ENCODE results near the gene INPP5A. TPM values are rescaled to one million over a fixed set of nuclear protein-coding genes. Genes with fewer than 3 reads are reported as not detected.

Gene INPP5A
- total RNA-seq, 1 experiment from 2014 or later, result 22.6 TPM

DNA sequence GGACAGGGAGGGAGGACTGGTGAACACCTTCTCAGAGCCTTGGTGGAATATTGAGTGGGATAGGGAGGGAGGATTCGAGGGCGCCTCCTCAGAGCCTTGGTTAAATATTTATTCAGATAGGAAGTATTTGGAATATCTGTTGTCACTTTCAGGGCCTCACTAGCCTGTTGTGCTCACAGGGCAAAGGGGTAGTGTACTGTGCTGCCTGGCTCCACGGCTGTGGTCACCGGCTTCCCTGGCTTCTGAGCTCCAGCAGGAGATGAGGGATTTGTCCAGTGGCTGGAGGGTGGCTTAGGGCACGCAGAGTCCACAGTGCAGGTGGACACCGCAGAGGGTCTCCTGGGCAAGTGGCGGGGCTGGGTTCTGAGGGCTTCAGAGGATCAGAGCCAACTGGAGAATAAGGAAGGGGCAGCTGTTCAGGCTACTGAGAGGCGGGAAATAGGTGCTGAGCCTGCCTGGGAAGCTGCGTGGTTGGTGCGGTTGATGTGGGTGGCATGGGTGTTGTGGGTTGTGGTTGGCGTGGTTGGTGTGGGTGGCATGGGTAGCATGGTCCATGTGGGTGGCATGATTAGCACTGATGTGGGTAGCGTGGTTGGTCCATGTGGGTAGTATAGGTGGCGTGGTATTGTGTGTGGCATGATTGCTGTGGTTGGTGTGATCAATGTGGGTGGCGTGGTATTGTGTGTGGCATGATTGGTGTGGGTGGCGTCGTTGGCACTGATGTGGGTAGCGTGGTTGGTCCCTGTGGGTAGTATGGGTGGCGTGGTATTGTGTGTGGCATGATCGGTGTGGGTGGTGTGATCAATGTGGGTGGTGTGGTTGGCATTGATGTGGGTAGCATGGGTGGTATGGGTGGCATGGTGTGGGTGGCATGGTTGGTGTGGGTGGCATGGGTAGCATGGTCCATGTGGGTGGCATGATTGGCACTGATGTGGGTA, 16.7 kb downstream of the INPP5A start:
- Histone ChIP-seq H4K20me1 (ENCODE audit: low read length) (no peaks in the 10 kb centered on the region; the same call in 1 of the 2 replicates), H2AFZ (ENCODE audit: low read length) (no peak overlapping the region), H3K9ac (ENCODE audit: low read length) (no peak overlapping the region), H3K36me3 (ENCODE audit: low read depth, low read length) (no peaks in the 10 kb centered on the region), H3F3A (ENCODE audit: low read length, unreplicated experiment) (no peaks in the 10 kb centered on the region), H3K4me3 (ENCODE audit: low read length) (no peak overlapping the region), H3K27me3 (ENCODE audit: low read length) (no peaks in the 10 kb centered on the region), H3K4me2 (ENCODE audit: low read length) (no peak overlapping the region), H3K9me3 (ENCODE audit: low read length) (no peaks in the 10 kb centered on the region), H3K4me1 (ENCODE audit: insufficient read depth, low read length) (no peaks in the 10 kb centered on the region), H3K79me2 (ENCODE audit: low read length) (peaks cover 52% of the 10 kb centered on the region), H3K9me2 (replicated peaks; ENCODE audit: low read length) (no peaks in the 10 kb centered on the region), H3K27ac (ENCODE audit: low read length) (no peak overlapping the region)
- CTCF ChIA-PET, result no interaction called here
- intact Hi-C loops (cut with micrococcal nuclease), result no loop called here
- POLR2A ChIA-PET (ENCODE audit: unreplicated experiment), result no interaction called here
- no TSS peak for BruUV-seq (replicated peaks)
- ATAC-seq (no peak), DNase-seq (no peak)
- TF ChIP-seq, protein P1, sequence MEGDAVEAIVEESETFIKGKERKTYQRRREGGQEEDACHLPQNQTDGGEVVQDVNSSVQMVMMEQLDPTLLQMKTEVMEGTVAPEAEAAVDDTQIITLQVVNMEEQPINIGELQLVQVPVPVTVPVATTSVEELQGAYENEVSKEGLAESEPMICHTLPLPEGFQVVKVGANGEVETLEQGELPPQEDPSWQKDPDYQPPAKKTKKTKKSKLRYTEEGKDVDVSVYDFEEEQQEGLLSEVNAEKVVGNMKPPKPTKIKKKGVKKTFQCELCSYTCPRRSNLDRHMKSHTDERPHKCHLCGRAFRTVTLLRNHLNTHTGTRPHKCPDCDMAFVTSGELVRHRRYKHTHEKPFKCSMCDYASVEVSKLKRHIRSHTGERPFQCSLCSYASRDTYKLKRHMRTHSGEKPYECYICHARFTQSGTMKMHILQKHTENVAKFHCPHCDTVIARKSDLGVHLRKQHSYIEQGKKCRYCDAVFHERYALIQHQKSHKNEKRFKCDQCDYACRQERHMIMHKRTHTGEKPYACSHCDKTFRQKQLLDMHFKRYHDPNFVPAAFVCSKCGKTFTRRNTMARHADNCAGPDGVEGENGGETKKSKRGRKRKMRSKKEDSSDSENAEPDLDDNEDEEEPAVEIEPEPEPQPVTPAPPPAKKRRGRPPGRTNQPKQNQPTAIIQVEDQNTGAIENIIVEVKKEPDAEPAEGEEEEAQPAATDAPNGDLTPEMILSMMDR (conservative IDR thresholded peaks at IDR 0.05; ENCODE audit: low read depth, low read length), result no peak
- TF ChIP-seq EZH2phosphoT487 (IDR thresholded peaks at IDR 0.05; ENCODE audit: borderline replicate concordance, low read length), result no peak
- no peak for TF ChIP-seq EZH2 (IDR thresholded peaks at IDR 0.05; ENCODE audit: low read length, unreplicated experiment)

DNA sequence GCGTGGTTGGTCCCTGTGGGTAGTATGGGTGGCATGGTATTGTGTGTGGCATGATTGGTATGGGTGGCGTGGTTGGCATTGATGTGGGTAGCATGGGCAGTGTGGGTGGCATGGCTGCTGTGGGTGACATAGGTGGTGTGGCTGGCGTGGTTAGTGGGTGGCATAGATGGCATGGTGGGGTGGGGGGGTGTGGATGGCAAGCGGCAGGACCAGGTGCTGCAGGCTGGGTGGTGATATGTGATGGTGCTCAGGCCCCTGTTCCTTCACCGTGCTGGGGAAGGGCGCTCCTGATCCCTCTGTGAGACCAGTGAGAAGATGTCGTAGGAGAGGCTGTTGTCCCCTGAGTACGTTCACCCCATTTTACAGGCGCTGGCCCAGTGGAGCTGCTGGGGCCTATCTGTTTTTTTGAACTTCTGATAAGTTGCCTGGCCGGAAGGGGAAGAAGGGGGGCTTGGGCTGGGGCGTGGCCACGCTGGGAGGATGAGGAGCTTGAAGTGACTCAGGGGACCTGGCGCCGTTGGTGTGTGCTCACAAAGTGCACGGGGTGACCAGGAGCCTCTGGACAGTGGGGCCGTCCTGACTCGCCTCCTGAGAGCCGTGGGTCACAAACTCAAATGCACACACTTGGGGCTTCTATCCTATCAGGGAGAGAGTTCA, 17.5 kb downstream of the INPP5A start:
- CTCF ChIA-PET, result no interaction called here

More for the DNA sequence above, 17.5 kb downstream of the INPP5A start:
- no peak for DNase-seq
- Histone ChIP-seq H3K79me2 (ENCODE audit: low read length) (peaks cover 54% of the 10 kb centered on the region), H3K36me3 (ENCODE audit: low read depth, low read length) (no peaks in the 10 kb centered on the region), H3K27me3 (ENCODE audit: low read length) (no peaks in the 10 kb centered on the region), H3K9me3 (ENCODE audit: low read length) (no peaks in the 10 kb centered on the region), H3K4me1 (ENCODE audit: insufficient read depth, low read length) (no peaks in the 10 kb centered on the region), H3K4me2 (ENCODE audit: low read length) (no peak overlapping the region), H4K20me1 (ENCODE audit: low read length) (no peaks in the 10 kb centered on the region; the same call in 1 of the 2 replicates), H3K27ac (ENCODE audit: low read length) (no peak overlapping the region), H3K9me2 (replicated peaks; ENCODE audit: low read length) (no peaks in the 10 kb centered on the region), H3K9ac (ENCODE audit: low read length) (no peak overlapping the region), H3K4me3 (ENCODE audit: low read length) (no peak overlapping the region), H3F3A (ENCODE audit: low read length, unreplicated experiment) (no peaks in the 10 kb centered on the region), H2AFZ (ENCODE audit: low read length) (no peak overlapping the region)
- intact Hi-C loops (cut with micrococcal nuclease), result no loop called here
- POLR2A ChIA-PET (ENCODE audit: unreplicated experiment), result no interaction called here
- TF ChIP-seq EZH2phosphoT487 (IDR thresholded peaks at IDR 0.05; ENCODE audit: borderline replicate concordance, low read length), result no peak
- TF ChIP-seq EZH2 (IDR thresholded peaks at IDR 0.05; ENCODE audit: low read length, unreplicated experiment), result no peak
- TF ChIP-seq, protein P1 (conservative IDR thresholded peaks at IDR 0.05; ENCODE audit: low read depth, low read length), result no peak
- ATAC-seq, result no peak
- BruUV-seq (replicated peaks), result no TSS peak

Data from PC-3 (cell line).